KMS-11 (cell line): ENCODE data around the gene PTPRU.

Experiments
- H2AFZ ChIP-seq: fragments of 200-600 bp; sonication (generic); 2 replicates; pipeline ENCODE4 v1.6.1; 2016; ENCODE audit warnings: antibody characterized with exemption, mixed run types, low read depth
- H3K27ac ChIP-seq: fragments of 200-600 bp; sonication (generic); 2 replicates; pipeline ENCODE4 v1.6.1; 2016; ENCODE audit warnings: mild to moderate bottlenecking, mixed run types
- H3K27me3 ChIP-seq: fragments of 200-600 bp; sonication (generic); 2 replicates; pipeline ENCODE4 v1.6.1; 2017; ENCODE audit warnings: mild to moderate bottlenecking, low read depth, mixed run types, moderate library complexity; ENCODE audit not compliant: insufficient read depth
- H3K36me3 ChIP-seq: fragments of 200-600 bp; sonication (generic); 2 replicates; pipeline ENCODE4 v1.6.1; 2017; ENCODE audit warnings: mild to moderate bottlenecking, mixed run types; ENCODE audit not compliant: insufficient read depth
- H3K4me1 ChIP-seq: fragments of 200-600 bp; sonication (generic); 2 replicates; pipeline ENCODE4 v1.6.1; 2016; ENCODE audit warnings: mild to moderate bottlenecking, low read depth, mixed run types; ENCODE audit not compliant: poor library complexity, severe bottlenecking
- H3K4me2 ChIP-seq: fragments of 200-600 bp; sonication (generic); 2 replicates; pipeline ENCODE4 v1.7.0; 2016; ENCODE audit warnings: mild to moderate bottlenecking, mixed run types
- H3K4me3 ChIP-seq: fragments of 200-600 bp; sonication (generic); IDR thresholded peaks from 2 replicates; pipeline ENCODE4 v1.6.1; 2017; ENCODE audit warnings: low read depth, low read length, mixed read lengths; ENCODE audit not compliant: insufficient read depth
- H3K79me2 ChIP-seq: fragments of 200-600 bp; sonication (generic); 2 replicates; pipeline ENCODE4 v1.6.1; 2016; ENCODE audit warnings: low read depth, mixed run types; ENCODE audit not compliant: insufficient read depth
- H3K9ac ChIP-seq: fragments of 200-600 bp; sonication (generic); 2 replicates; pipeline ENCODE4 v1.6.1; 2016; ENCODE audit warnings: mild to moderate bottlenecking, mixed run types
- H4K20me1 ChIP-seq: fragments of 200-600 bp; sonication (generic); 2 replicates; pipeline ENCODE4 v1.6.1; 2016; ENCODE audit warnings: mild to moderate bottlenecking, mixed run types; ENCODE audit not compliant: insufficient read depth
- CTCF ChIP-seq: fragments of 200-600 bp; sonication (generic); conservative IDR thresholded peaks from 2 replicates; pipeline ENCODE4 v1.6.1; 2017; ENCODE audit warnings: low read depth, mild to moderate bottlenecking, antibody characterized with exemption, low read length, moderate library complexity, mixed read lengths

Gene PTPRU

GRCh38 chr1:29227511-29227910, 8.8 kb upstream of the PTPRU start:
- H3K27ac ChIP-seq: no peak overlapping the region
- no peaks in the 10 kb centered on the region for H3K27me3 ChIP-seq
- H3K9ac ChIP-seq: no peak overlapping the region
- no peaks in the 10 kb centered on the region for H3K36me3 ChIP-seq
- no peaks in the 10 kb centered on the region for H4K20me1 ChIP-seq
- peaks cover 21% of the 10 kb centered on the region for H3K4me1 ChIP-seq
- no peak overlapping the region for H3K4me2 ChIP-seq
- TF ChIP-seq CTCF: no peak
- H2AFZ ChIP-seq: no peak overlapping the region
- peaks cover 16% of the 10 kb centered on the region; the same call in 1 of the 2 replicates for H3K79me2 ChIP-seq
- no peak overlapping the region for H3K4me3 ChIP-seq

GRCh38 chr1:29230204-29230552, 6.1 kb upstream of the PTPRU start:
- Histone ChIP-seq H3K36me3 (no peaks in the 10 kb centered on the region), H3K9ac (peak overlapping the region; percentile 75), H3K4me3 (peak overlapping the region; percentile 94), H4K20me1 (no peaks in the 10 kb centered on the region), H3K4me1 (peaks cover 14% of the 10 kb centered on the region), H3K4me2 (peak overlapping the region; percentile 97), H3K27ac (peak overlapping the region; percentile 37), H2AFZ (peak overlapping the region; percentile 90), H3K79me2 (peaks cover 16% of the 10 kb centered on the region; the same call in 1 of the 2 replicates), H3K27me3 (peaks cover 7% of the 10 kb centered on the region; the same call in 1 of the 2 replicates)
- no peak for TF ChIP-seq CTCF

GRCh38 chr1:29230553-29231378, 5.6 kb upstream of the PTPRU start, which contains the start of gene MECR:
Gene MECR (minus strand): TSS chr1:29230934. CDS start chr1:29230906, 28 bp downstream.
- no peaks in the 10 kb centered on the region for H4K20me1 ChIP-seq
- H3K4me1 ChIP-seq: peaks cover 15% of the 10 kb centered on the region
- peak within 1 kb of the TSS; percentile 37 for H3K27ac ChIP-seq
- H3K9ac ChIP-seq: peak within 1 kb of the TSS; percentile 75
- peaks cover 16% of the 10 kb centered on the region; the same call in 1 of the 2 replicates for H3K79me2 ChIP-seq
- peak within 1 kb of the TSS; percentile 97 for H3K4me2 ChIP-seq
- TF ChIP-seq CTCF: no peak; the same call in 1 of the 2 replicates
- peaks cover 9% of the 10 kb centered on the region; the same call in 1 of the 2 replicates for H3K27me3 ChIP-seq
- H3K36me3 ChIP-seq: no peaks in the 10 kb centered on the region
- H3K4me3 ChIP-seq: peak within 1 kb of the TSS; percentile 94
- H2AFZ ChIP-seq: peak within 1 kb of the TSS; percentile 90

- TF ChIP-seq CTCF: no peak
- no peak overlapping the region for H2AFZ ChIP-seq
Observed at GRCh38 chr1:29232387-29232786, 3.9 kb upstream of the PTPRU start.

More at GRCh38 chr1:29232387-29232786, 3.9 kb upstream of the PTPRU start:
- Histone ChIP-seq H3K36me3 (no peaks in the 10 kb centered on the region), H3K4me3 (no peak overlapping the region), H3K27ac (no peak overlapping the region), H3K4me2 (no peak overlapping the region), H3K9ac (no peak overlapping the region), H3K27me3 (peaks cover 19% of the 10 kb centered on the region; the same call in 1 of the 2 replicates), H3K4me1 (peaks cover 22% of the 10 kb centered on the region), H3K79me2 (peaks cover 16% of the 10 kb centered on the region; the same call in 1 of the 2 replicates), H4K20me1 (no peaks in the 10 kb centered on the region)
